GM19193 (cell line): ENCODE measurements around the gene PPP4R1.

Experiments used
- POLR2A ChIP-seq: IDR thresholded peaks from 4 replicates; pipeline ENCODE4 v1.6.1; 2011; ENCODE audit not compliant: insufficient read depth, insufficient read length; ENCODE audit errors: extremely low read depth

PPP4R1 gene

GRCh38 chr18:9552616-9553015, 61.7 kb downstream of the PPP4R1 start:
- no peak for TF ChIP-seq POLR2A

GRCh38 chr18:9552191-9552590, 62.2 kb downstream of the PPP4R1 start:
- TF ChIP-seq POLR2A, result no peak

- no peak for TF ChIP-seq POLR2A
Observed at GRCh38 chr18:9550429-9550828, 63.9 kb downstream of the PPP4R1 start.

- no peak for TF ChIP-seq POLR2A
Observed at GRCh38 chr18:9549405-9549804, 65.0 kb downstream of the PPP4R1 start.

GRCh38 chr18:9547782-9548181, 66.6 kb downstream of the PPP4R1 start:
- TF ChIP-seq POLR2A, result no peak

GRCh38 chr18:9546468-9546867, 67.9 kb downstream of the PPP4R1 start:
- no peak for TF ChIP-seq POLR2A

GRCh38 chr18:9545029-9545428, 69.3 kb downstream of the PPP4R1 start:
- TF ChIP-seq POLR2A, result no peak

- no peak for TF ChIP-seq POLR2A
Observed at GRCh38 chr18:9542924-9543323, 71.4 kb downstream of the PPP4R1 start.

- TF ChIP-seq POLR2A, result no peak
Observed at GRCh38 chr18:9539938-9540337, 74.4 kb downstream of the PPP4R1 start.

GRCh38 chr18:9539283-9539682, 75.1 kb downstream of the PPP4R1 start:
- TF ChIP-seq POLR2A, result no peak

- TF ChIP-seq POLR2A, result no peak
Observed at GRCh38 chr18:9537677-9538076, 76.7 kb downstream of the PPP4R1 start.

GRCh38 chr18:9536354-9537152, 77.8 kb downstream of the PPP4R1 start:
- no peak for TF ChIP-seq POLR2A

- TF ChIP-seq POLR2A, result no peak
Observed at GRCh38 chr18:9535430-9535991, 78.8 kb downstream of the PPP4R1 start.

GRCh38 chr18:9534844-9535243, 79.5 kb downstream of the PPP4R1 start:
- TF ChIP-seq POLR2A, result no peak

GRCh38 chr18:9531791-9532410, 82.5 kb downstream of the PPP4R1 start:
- TF ChIP-seq POLR2A, result no peak
